Peyer's patch (tissue), 4 donors: ENCODE measurements around the gene IFNA8.

ENCODE experiments used
- CTCF ChIP-seq, 6 experiments: fragments of 450-650 bp in 4 of 6; fragments of 200-600 bp in 2 of 6; sonication (generic) in 1 of 6; IDR thresholded peaks; one replicate each; pipeline ENCODE4 v1.5.1; 2017 to 2019; ENCODE audit warnings: antibody characterized with exemption in 6 of 6, mild to moderate bottlenecking in 3 of 6, moderate library complexity in 1 of 6
- POLR2A ChIP-seq, 2 donors: fragments of 450-650 bp; IDR thresholded peaks; one replicate each; pipeline ENCODE4 v1.5.1; 2017; ENCODE audit warnings: antibody characterized with exemption in 2 of 2, mild to moderate bottlenecking in 2 of 2, moderate library complexity in 2 of 2

GRCh38 chr9:21398955-21399489, 9.9 kb upstream of the IFNA8 start:
- TF ChIP-seq CTCF (IDR thresholded peaks at IDR 0.05) (no peak), POLR2A (IDR thresholded peaks at IDR 0.05) (no peak)
